ENCODE data around the gene HMMR. TPM values are rescaled to one million over a fixed set of nuclear protein-coding genes. Genes with fewer than 3 reads are reported as not detected.

Gene HMMR
- total and polyA plus RNA-seq, 9 of the 15 experiments (the other 6 are each of a cell fraction or from before 2014, with no cell fraction given), result 74.9 to 133 (median 90.8) TPM

GRCh38 chr5:163503106-163504078, 43.0 kb downstream of the HMMR start (continued):
- TF ChIP-seq MGA (IDR thresholded peaks at IDR 0.05) (peak; percentile 27; the same call in 1 of the 2 replicates), PHF8 (IDR thresholded peaks at IDR 0.05; ENCODE audit: borderline replicate concordance, low read length) (peak; percentile 17; the same call in 1 of the 2 replicates), ZNF318 (IDR thresholded peaks at IDR 0.05; ENCODE audit: borderline replicate concordance in 1 of 2, low read depth in 1 of 2) (0 out of 4 replicates have a peak, but pooled peaks of 1 of the 2 experiments have one; percentile 38), GABPA (tag; conservative IDR thresholded peaks at IDR 0.05; ENCODE audit: low read depth) (0 out of 2 replicates have a peak, but pooled peaks have one; percentile 24)

Measured in K562 (cell line).